Muscle layer of duodenum (tissue), 2 donors: Measurements from ENCODE around the gene TRMT11.

Experiments used
- H3K27ac ChIP-seq: one replicate; pipeline ENCODE4 v1.7.0; 2013; ENCODE audit warnings: mild to moderate bottlenecking, low read length
- H3K27me3 ChIP-seq: one replicate; pipeline ENCODE4 v1.7.0; 2013; ENCODE audit warnings: low read depth, mild to moderate bottlenecking, control low read depth, low read length
- H3K36me3 ChIP-seq, 2 donors: one replicate each; pipeline ENCODE4 v1.7.0; 2013; ENCODE audit warnings: low read length in 2 of 2, control low read depth in 1 of 2, mild to moderate bottlenecking in 1 of 2; ENCODE audit not compliant: insufficient read depth in 2 of 2, control insufficient read depth in 1 of 2
- H3K4me1 ChIP-seq, 2 donors: one replicate each; pipeline ENCODE4 v1.7.0; 2013; ENCODE audit warnings: low read length in 2 of 2, mild to moderate bottlenecking in 2 of 2, control low read depth in 1 of 2, moderate library complexity in 1 of 2; ENCODE audit not compliant: insufficient read depth in 2 of 2, control insufficient read depth in 1 of 2
- H3K4me3 ChIP-seq, 2 donors: one replicate each; pipeline ENCODE4 v1.7.0; 2013; ENCODE audit warnings: low read length in 2 of 2, low read depth in 1 of 2, mild to moderate bottlenecking in 1 of 2
- H3K9me3 ChIP-seq, 2 donors: one replicate each; pipeline ENCODE4 v1.7.0; 2013; ENCODE audit warnings: low read length in 2 of 2, control low read depth in 1 of 2, mild to moderate bottlenecking in 1 of 2; ENCODE audit not compliant: control insufficient read depth in 1 of 2
- donor health status: healthy.

Gene TRMT11

DNA sequence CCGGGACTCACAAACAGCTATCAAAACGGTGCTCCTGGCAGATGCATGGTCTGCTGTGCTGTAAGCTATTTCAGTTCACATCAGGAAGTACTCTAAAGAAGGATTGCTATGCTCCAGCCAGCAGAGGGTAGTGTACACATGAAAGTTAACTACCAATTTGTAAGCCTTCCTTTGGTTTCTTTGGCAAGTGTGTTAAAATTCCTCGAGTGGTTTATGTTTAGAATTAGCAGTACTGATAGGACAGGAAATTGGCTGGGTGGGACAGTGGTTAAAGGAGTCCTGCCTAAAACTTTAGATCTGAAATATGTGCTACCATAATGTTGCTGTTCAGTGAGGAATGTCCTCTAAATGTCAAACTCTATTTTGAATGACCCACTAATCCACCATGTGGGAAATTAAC lies 47.4 kb downstream of the TRMT11 start:
- Histone ChIP-seq H3K4me3 (no peak overlapping the region), H3K36me3 (peaks cover 0 to 6% of the 10 kb centered on the region in 2 donors), H3K27ac (no peak overlapping the region), H3K9me3 (no peaks in the 10 kb centered on the region), H3K27me3 (no peaks in the 10 kb centered on the region), H3K4me1 (peaks cover 0 to 20% of the 10 kb centered on the region in 2 donors)

DNA sequence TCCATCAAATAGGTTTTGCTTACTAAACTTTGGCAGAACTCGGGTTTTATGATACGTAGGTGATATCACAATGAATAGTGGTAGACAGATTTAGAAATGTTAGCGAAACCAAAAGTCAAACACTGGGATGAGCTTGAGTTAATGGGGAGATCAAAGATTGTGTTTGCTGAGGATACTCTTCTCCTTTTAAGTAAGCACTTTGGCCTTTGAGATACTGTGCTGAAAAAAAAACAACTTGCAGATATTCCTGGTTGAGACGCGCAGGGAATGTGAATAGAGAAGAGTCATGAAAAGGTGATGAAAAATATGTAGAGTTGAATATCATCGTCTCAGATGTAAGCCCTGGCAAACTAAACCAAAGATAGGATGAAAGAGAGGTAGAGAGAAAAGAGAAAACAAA lies 48.3 kb downstream of the TRMT11 start:
- Histone ChIP-seq H3K4me1 (peaks cover 0 to 13% of the 10 kb centered on the region in 2 donors), H3K36me3 (peaks cover 0 to 6% of the 10 kb centered on the region in 2 donors), H3K4me3 (no peak overlapping the region), H3K27me3 (no peaks in the 10 kb centered on the region), H3K9me3 (no peaks in the 10 kb centered on the region), H3K27ac (no peak overlapping the region)

DNA sequence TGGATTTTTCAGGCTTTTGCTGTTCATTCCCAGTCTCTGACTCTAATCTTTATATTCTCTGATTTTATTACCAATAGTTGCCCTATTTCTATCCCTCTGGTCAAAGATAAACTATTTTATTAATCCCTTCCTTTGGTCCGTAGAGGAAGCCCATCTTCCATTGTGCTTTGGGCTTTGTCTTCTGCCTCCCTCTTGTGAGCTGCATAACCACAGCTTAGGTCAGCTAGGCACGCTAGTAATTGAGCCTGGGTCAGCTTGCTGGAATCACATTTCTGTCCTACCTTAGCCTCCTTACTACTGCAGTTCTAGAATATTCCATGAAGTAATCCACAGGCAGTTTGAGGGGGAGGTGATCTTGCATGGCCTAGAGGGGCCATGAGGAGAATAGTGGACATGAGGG lies 49.4 kb downstream of the TRMT11 start:
- peaks cover 4 to 6% of the 10 kb centered on the region in 2 donors for H3K36me3 ChIP-seq
- no peaks in the 10 kb centered on the region for H3K9me3 ChIP-seq
- no peak overlapping the region for H3K4me3 ChIP-seq

GRCh38 chr6:126038234-126038633 lies 51.9 kb downstream of the TRMT11 start:
- H3K27me3 ChIP-seq = no peaks in the 10 kb centered on the region
- peaks cover 6% of the 10 kb centered on the region in 2 donors for H3K36me3 ChIP-seq
- H3K9me3 ChIP-seq = no peaks in the 10 kb centered on the region
- no peak overlapping the region for H3K4me3 ChIP-seq
- H3K4me1 ChIP-seq = peaks cover 10 to 25% of the 10 kb centered on the region in 2 donors
- H3K27ac ChIP-seq = no peak overlapping the region

More for the DNA sequence above, 49.4 kb downstream of the TRMT11 start:
- no peak overlapping the region for H3K27ac ChIP-seq
- peaks cover 6 to 18% of the 10 kb centered on the region in 2 donors for H3K4me1 ChIP-seq
- H3K27me3 ChIP-seq = no peaks in the 10 kb centered on the region

DNA sequence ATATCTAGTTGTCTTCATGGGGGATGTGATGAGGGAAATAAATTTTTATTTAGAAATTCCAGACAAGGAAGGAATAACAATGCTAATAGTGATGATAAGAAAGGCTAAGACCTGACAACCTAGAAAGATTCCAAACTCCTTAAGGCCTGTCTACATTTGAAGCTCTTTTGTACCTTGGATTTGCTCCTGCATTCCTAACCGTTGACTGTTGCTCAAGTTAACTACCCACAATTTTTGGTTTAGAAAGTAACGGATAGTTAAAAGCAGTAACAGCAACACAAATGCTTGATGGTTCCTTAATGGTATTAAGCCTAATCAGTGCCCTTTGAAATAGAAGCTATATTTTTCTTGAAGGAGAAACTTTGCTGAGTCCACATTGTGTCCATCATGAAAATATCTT lies 52.9 kb downstream of the TRMT11 start:
- no peak overlapping the region for H3K27ac ChIP-seq
- peaks cover 10 to 17% of the 10 kb centered on the region in 2 donors for H3K4me1 ChIP-seq
- H3K4me3 ChIP-seq = no peak overlapping the region
- no peaks in the 10 kb centered on the region for H3K9me3 ChIP-seq
- H3K36me3 ChIP-seq = peaks cover 6% of the 10 kb centered on the region in 2 donors
- no peaks in the 10 kb centered on the region for H3K27me3 ChIP-seq

GRCh38 chr6:126040394-126040793 lies 54.1 kb downstream of the TRMT11 start:
- peak overlapping the region; percentile 28 for H3K27ac ChIP-seq
- H3K4me1 ChIP-seq = peaks cover 10 to 17% of the 10 kb centered on the region in 2 donors
- H3K36me3 ChIP-seq = peaks cover 6% of the 10 kb centered on the region in 2 donors
- no peaks in the 10 kb centered on the region for H3K27me3 ChIP-seq
- no peak overlapping the region for H3K4me3 ChIP-seq
- peaks cover 0 to 5% of the 10 kb centered on the region in 2 donors for H3K9me3 ChIP-seq

GRCh38 chr6:126040826-126041225 lies 54.5 kb downstream of the TRMT11 start:
- peak overlapping the region; percentile 30 for H3K27ac ChIP-seq
- H3K4me1 ChIP-seq = peaks cover 10 to 17% of the 10 kb centered on the region in 2 donors
- no peaks in the 10 kb centered on the region for H3K27me3 ChIP-seq
- H3K36me3 ChIP-seq = peaks cover 6% of the 10 kb centered on the region in 2 donors
- peaks cover 0 to 5% of the 10 kb centered on the region in 2 donors for H3K9me3 ChIP-seq
- no peak overlapping the region for H3K4me3 ChIP-seq

GRCh38 chr6:126041516-126041915 lies 55.2 kb downstream of the TRMT11 start:
- H3K4me3 ChIP-seq = no peak overlapping the region
- H3K9me3 ChIP-seq = peaks cover 0 to 5% of the 10 kb centered on the region in 2 donors
- peak overlapping the region; percentile 30 for H3K27ac ChIP-seq
- H3K27me3 ChIP-seq = no peaks in the 10 kb centered on the region
- peaks cover 5 to 6% of the 10 kb centered on the region in 2 donors for H3K36me3 ChIP-seq
- peaks cover 10 to 17% of the 10 kb centered on the region in 2 donors for H3K4me1 ChIP-seq

DNA sequence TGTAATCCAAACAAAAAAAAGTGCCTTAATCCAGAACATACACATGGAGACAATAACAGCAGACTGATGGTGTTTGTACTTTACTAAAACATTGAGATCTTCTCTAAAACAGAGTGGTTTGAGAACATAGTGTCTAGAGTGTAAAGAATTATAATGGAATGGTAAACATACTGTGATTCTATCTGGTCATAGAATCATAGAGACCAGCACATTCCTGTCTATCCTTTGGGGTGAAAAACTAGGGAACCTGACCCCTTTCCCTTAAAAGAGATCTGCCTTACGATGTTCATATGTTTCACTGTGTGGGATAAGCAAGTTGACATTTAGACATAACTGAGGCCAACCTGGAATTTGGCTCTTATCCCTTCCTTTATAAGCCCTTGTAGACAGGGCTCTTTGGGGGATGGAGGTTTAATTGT lies 55.7 kb downstream of the TRMT11 start:
- Histone ChIP-seq H3K9me3 (peaks cover 0 to 5% of the 10 kb centered on the region in 2 donors), H3K4me1 (peaks cover 10 to 17% of the 10 kb centered on the region in 2 donors), H3K27me3 (no peaks in the 10 kb centered on the region), H3K36me3 (peaks cover under 1 to 6% of the 10 kb centered on the region in 2 donors), H3K4me3 (no peak overlapping the region), H3K27ac (no peak overlapping the region)

DNA sequence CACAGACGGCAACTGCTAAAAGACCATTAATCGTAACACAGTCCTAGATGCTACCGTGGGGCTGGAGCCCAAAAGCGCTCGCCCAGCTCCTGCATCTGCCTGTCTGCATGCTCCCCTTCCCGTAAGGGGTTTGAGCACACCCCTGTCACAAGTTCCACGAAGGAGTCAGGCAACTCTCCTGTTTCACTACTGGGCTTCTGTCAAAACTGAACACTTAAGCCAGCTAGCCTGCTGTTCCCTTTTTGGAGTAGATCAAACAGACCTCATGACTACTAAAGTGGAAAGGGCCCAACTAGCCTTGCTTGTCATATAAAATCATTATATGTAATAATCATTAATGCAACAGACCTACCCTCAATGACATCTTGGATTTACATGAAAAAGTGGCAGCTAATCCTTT lies 61.3 kb downstream of the TRMT11 start:
- Histone ChIP-seq H3K36me3 (peaks cover 0 to 7% of the 10 kb centered on the region in 2 donors), H3K9me3 (peaks cover 0 to 5% of the 10 kb centered on the region in 2 donors), H3K4me1 (no peaks in the 10 kb centered on the region), H3K27me3 (no peaks in the 10 kb centered on the region), H3K27ac (no peak overlapping the region), H3K4me3 (no peak overlapping the region)

DNA sequence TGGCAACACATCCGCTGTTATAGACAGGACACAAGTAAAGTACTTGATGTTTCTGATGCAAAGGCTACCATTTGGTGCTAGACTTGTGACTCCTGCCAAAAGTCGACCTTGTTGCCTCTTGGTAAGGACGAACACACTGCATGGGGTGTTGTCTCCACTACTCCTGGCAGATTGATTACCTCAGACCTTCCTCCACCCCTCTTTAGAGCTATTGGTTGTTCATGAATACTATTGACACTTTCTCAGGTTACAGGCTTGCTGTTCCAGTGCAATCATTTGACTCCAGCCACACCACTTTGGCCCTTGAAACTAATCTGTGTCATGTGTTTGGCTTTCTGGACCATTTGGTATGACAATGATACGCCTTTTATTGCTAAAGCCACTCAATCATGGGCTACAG lies 62.3 kb downstream of the TRMT11 start:
- no peak overlapping the region for H3K4me3 ChIP-seq

GRCh38 chr6:126050795-126051194 lies 64.5 kb downstream of the TRMT11 start:
- Histone ChIP-seq H3K27me3 (no peaks in the 10 kb centered on the region), H3K4me3 (no peak overlapping the region), H3K27ac (no peak overlapping the region), H3K36me3 (peaks cover 0 to 7% of the 10 kb centered on the region in 2 donors), H3K9me3 (no peaks in the 10 kb centered on the region), H3K4me1 (peaks cover 0 to 8% of the 10 kb centered on the region in 2 donors)

More for the DNA sequence above, 62.3 kb downstream of the TRMT11 start:
- Histone ChIP-seq H3K4me1 (no peaks in the 10 kb centered on the region), H3K27ac (no peak overlapping the region), H3K9me3 (peaks cover 0 to 5% of the 10 kb centered on the region in 2 donors), H3K27me3 (no peaks in the 10 kb centered on the region), H3K36me3 (peaks cover 0 to 7% of the 10 kb centered on the region in 2 donors)
